ENCODE results near the gene ZSCAN30. TPM values are rescaled to one million over a fixed set of nuclear protein-coding genes. Genes with fewer than 3 reads are reported as not detected.

The ZSCAN30 gene
- total RNA-seq, 1 donor from 2014 or later, result 30.0 TPM

- Mint-ChIP-seq H3K4me1 (ENCODE audit: unreplicated experiment) (peaks cover 25% of the 10 kb centered on the region), H3K27ac (ENCODE audit: unreplicated experiment) (peak overlapping the region; percentile 98), H3K4me3 (ENCODE audit: unreplicated experiment) (peak overlapping the region; percentile 99), H3K27me3 (ENCODE audit: unreplicated experiment) (peaks cover 2% of the 10 kb centered on the region), H3K9me3 (ENCODE audit: unreplicated experiment) (no peaks in the 10 kb centered on the region), H3K36me3 (ENCODE audit: low read depth, unreplicated experiment) (peaks cover 3% of the 10 kb centered on the region)
- no peak for TF ChIP-seq CTCF (IDR thresholded peaks at IDR 0.05; ENCODE audit: unreplicated experiment)
- DNase-seq (ENCODE audit: low spot score), result no peak
Measured at GRCh38 chr18:35291166-35291565, 1.1 kb upstream of the ZSCAN30 start.

- Mint-ChIP-seq H3K4me3 (ENCODE audit: unreplicated experiment) (peak overlapping the region; percentile 99), H3K27ac (ENCODE audit: unreplicated experiment) (peak overlapping the region; percentile 98), H3K9me3 (ENCODE audit: unreplicated experiment) (no peaks in the 10 kb centered on the region), H3K36me3 (ENCODE audit: low read depth, unreplicated experiment) (peaks cover 7% of the 10 kb centered on the region), H3K27me3 (ENCODE audit: unreplicated experiment) (peaks cover 2% of the 10 kb centered on the region), H3K4me1 (ENCODE audit: unreplicated experiment) (peaks cover 25% of the 10 kb centered on the region)
- no peak for DNase-seq (ENCODE audit: low spot score)
- TF ChIP-seq CTCF (IDR thresholded peaks at IDR 0.05; ENCODE audit: unreplicated experiment), result no peak
Measured at GRCh38 chr18:35289727-35290093, 319 bp downstream of the ZSCAN30 start.

GRCh38 chr18:35289293-35289692 lies 736 bp downstream of the ZSCAN30 start:
- Mint-ChIP-seq H3K36me3 (ENCODE audit: low read depth, unreplicated experiment) (peaks cover 7% of the 10 kb centered on the region), H3K27me3 (ENCODE audit: unreplicated experiment) (peaks cover 2% of the 10 kb centered on the region), H3K4me1 (ENCODE audit: unreplicated experiment) (peaks cover 25% of the 10 kb centered on the region), H3K4me3 (ENCODE audit: unreplicated experiment) (peak overlapping the region; percentile 99), H3K27ac (ENCODE audit: unreplicated experiment) (peak overlapping the region; percentile 98), H3K9me3 (ENCODE audit: unreplicated experiment) (no peaks in the 10 kb centered on the region)
- DNase-seq (ENCODE audit: low spot score), result no peak
- no peak for TF ChIP-seq CTCF (IDR thresholded peaks at IDR 0.05; ENCODE audit: unreplicated experiment)

- TF ChIP-seq CTCF (IDR thresholded peaks at IDR 0.05; ENCODE audit: unreplicated experiment), result no peak
- Mint-ChIP-seq H3K27ac (ENCODE audit: unreplicated experiment) (no peak overlapping the region), H3K27me3 (ENCODE audit: unreplicated experiment) (peaks cover 3% of the 10 kb centered on the region), H3K36me3 (ENCODE audit: low read depth, unreplicated experiment) (peaks cover 27% of the 10 kb centered on the region), H3K4me1 (ENCODE audit: unreplicated experiment) (peaks cover 9% of the 10 kb centered on the region), H3K9me3 (ENCODE audit: unreplicated experiment) (peaks cover 5% of the 10 kb centered on the region), H3K4me3 (ENCODE audit: unreplicated experiment) (no peak overlapping the region)
- DNase-seq (ENCODE audit: low spot score), result no peak
Measured at GRCh38 chr18:35284841-35285240, 5.2 kb downstream of the ZSCAN30 start.

- H3K4me1 Mint-ChIP-seq (ENCODE audit: unreplicated experiment), result peaks cover 2% of the 10 kb centered on the region
- peaks cover 30% of the 10 kb centered on the region for H3K36me3 Mint-ChIP-seq (ENCODE audit: low read depth, unreplicated experiment)
- DNase-seq (ENCODE audit: low spot score), result no peak
- no peak for TF ChIP-seq CTCF (IDR thresholded peaks at IDR 0.05; ENCODE audit: unreplicated experiment)
- no peak overlapping the region for H3K4me3 Mint-ChIP-seq (ENCODE audit: unreplicated experiment)
- no peak overlapping the region for H3K27ac Mint-ChIP-seq (ENCODE audit: unreplicated experiment)
- H3K9me3 Mint-ChIP-seq (ENCODE audit: unreplicated experiment), result peaks cover 5% of the 10 kb centered on the region
- peaks cover 3% of the 10 kb centered on the region for H3K27me3 Mint-ChIP-seq (ENCODE audit: unreplicated experiment)
Measured at GRCh38 chr18:35283923-35284794, 5.9 kb downstream of the ZSCAN30 start.

All from endothelial cell (in vitro differentiated cells).